Measurements from ENCODE around the gene RBMS1. TPM values are rescaled to one million over a fixed set of nuclear protein-coding genes. Genes with fewer than 3 reads are reported as not detected.
"Not testable (repeated sequence)": the region's sequence is repeated elsewhere in the genome, so short reads cannot be mapped to it uniquely, and the experiment has no call there.

The RBMS1 gene
- polyA plus RNA-seq, 1 donor (not counting 4 experiments of a cell fraction or from before 2014, with no cell fraction given) = 89.1 TPM

DNA sequence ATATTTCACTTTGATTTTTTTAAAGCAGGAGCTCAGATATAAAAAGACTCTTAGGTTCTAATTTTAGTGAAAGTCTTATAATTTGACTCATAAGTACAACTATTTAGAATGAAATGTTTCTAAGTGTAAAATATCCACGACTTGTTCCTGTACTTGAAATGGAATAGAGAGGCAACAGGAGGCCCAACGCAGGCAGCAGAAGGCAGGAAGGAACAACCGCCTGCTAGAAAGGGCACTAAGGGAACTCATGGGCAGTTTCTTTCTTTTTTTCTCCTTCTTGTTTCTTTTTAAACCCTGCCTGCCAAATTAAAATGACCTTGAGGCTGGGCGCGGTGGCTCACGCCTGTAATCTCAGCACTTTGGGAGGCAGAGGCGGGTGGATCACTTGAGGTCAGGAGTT lies 51.0 kb downstream of the RBMS1 start:
- Histone ChIP-seq H3K36me3 (ENCODE audit: control insufficient read depth in 2 of 2, extremely low read depth in 1 of 2, insufficient read depth in 2 of 2, low read length in 2 of 2) (no peaks in the 10 kb centered on the region), H3K4me1 (ENCODE audit: control insufficient read depth, extremely low read depth, insufficient read depth, low read length) (no peaks in the 10 kb centered on the region), H3K79me2 (ENCODE audit: control insufficient read depth, insufficient read depth, low read length) (peaks cover 39% of the 10 kb centered on the region), H3K27ac (ENCODE audit: control insufficient read depth, insufficient read depth, low read length) (no peak overlapping the region), H3K4me2 (ENCODE audit: control insufficient read depth, extremely low read depth, insufficient read depth, low read depth, low read length) (no peak overlapping the region), H3K9ac (ENCODE audit: control insufficient read depth, extremely low read depth, insufficient read depth, low read length) (no peak overlapping the region), H4K20me1 (ENCODE audit: control insufficient read depth, extremely low read depth, insufficient read depth, low read length) (no peaks in the 10 kb centered on the region), H3K9me1 (ENCODE audit: control insufficient read depth, extremely low read depth, insufficient read depth, low read length) (no peaks in the 10 kb centered on the region), H3K4me3 (ENCODE audit: control insufficient read depth in 2 of 3, extremely low read depth in 1 of 3, insufficient read depth in 2 of 3, low read depth in 1 of 3, low read length in 3 of 3) (no peak overlapping the region), H2AFZ (ENCODE audit: control insufficient read depth, low read length) (no peak overlapping the region), H3K9me3 (ENCODE audit: control insufficient read depth, low read depth, low read length) (no peaks in the 10 kb centered on the region), H3K27me3 (ENCODE audit: control insufficient read depth, extremely low read depth, insufficient read depth, low read length) (no peaks in the 10 kb centered on the region)
- no peak for FAIRE-seq
- dilution Hi-C loops (cut with MboI; ENCODE audit: extremely low pct_ligation_motif_present, low sequenced_read_pairs) = no loop called here
- no peak for DNase-seq (ENCODE audit: low read depth, low spot score)
- TF ChIP-seq, protein P1, sequence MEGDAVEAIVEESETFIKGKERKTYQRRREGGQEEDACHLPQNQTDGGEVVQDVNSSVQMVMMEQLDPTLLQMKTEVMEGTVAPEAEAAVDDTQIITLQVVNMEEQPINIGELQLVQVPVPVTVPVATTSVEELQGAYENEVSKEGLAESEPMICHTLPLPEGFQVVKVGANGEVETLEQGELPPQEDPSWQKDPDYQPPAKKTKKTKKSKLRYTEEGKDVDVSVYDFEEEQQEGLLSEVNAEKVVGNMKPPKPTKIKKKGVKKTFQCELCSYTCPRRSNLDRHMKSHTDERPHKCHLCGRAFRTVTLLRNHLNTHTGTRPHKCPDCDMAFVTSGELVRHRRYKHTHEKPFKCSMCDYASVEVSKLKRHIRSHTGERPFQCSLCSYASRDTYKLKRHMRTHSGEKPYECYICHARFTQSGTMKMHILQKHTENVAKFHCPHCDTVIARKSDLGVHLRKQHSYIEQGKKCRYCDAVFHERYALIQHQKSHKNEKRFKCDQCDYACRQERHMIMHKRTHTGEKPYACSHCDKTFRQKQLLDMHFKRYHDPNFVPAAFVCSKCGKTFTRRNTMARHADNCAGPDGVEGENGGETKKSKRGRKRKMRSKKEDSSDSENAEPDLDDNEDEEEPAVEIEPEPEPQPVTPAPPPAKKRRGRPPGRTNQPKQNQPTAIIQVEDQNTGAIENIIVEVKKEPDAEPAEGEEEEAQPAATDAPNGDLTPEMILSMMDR (optimal IDR thresholded peaks at IDR 0.05 in 1 of 3, IDR thresholded peaks at IDR 0.05 in 1 of 3, conservative IDR thresholded peaks at IDR 0.05 in 1 of 3; ENCODE audit: extremely low read depth in 1 of 3, insufficient read depth in 2 of 3, low read length in 3 of 3) = no peak
- TF ChIP-seq EZH2 (IDR thresholded peaks at IDR 0.05; ENCODE audit: low read length) = no peak

DNA sequence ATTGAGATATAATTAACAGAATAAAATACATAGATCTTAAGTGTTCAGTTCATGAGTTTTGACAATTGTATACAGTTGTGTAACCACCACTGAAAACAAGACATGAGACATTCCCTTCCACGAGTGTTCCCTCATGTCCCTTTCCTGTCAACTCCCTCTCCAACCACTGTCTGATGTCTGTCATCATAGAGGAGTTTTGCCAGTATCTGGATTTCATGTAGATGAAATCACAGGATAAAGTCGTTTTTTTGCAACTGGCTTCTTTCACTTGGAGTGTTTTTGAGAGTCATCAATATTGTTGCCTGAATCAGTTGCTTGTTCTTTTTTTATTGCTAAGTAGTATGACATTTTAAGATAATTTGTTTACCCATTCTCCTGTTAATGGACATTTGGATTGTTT lies 52.7 kb downstream of the RBMS1 start:
- no peaks in the 10 kb centered on the region for H3K9me3 ChIP-seq (ENCODE audit: control insufficient read depth, low read depth, low read length)
- TF ChIP-seq, protein P1 (optimal IDR thresholded peaks at IDR 0.05 in 1 of 3, IDR thresholded peaks at IDR 0.05 in 1 of 3, conservative IDR thresholded peaks at IDR 0.05 in 1 of 3; ENCODE audit: extremely low read depth in 1 of 3, insufficient read depth in 2 of 3, low read length in 3 of 3) = no peak
- no peak for TF ChIP-seq EZH2 (IDR thresholded peaks at IDR 0.05; ENCODE audit: low read length)
- peaks cover 34% of the 10 kb centered on the region for H3K79me2 ChIP-seq (ENCODE audit: control insufficient read depth, insufficient read depth, low read length)
- H4K20me1 ChIP-seq (ENCODE audit: control insufficient read depth, extremely low read depth, insufficient read depth, low read length) = no peaks in the 10 kb centered on the region
- no peak overlapping the region for H2AFZ ChIP-seq (ENCODE audit: control insufficient read depth, low read length)
- no peaks in the 10 kb centered on the region for H3K9me1 ChIP-seq (ENCODE audit: control insufficient read depth, extremely low read depth, insufficient read depth, low read length)
- no peak for DNase-seq (ENCODE audit: low read depth, low spot score)
- dilution Hi-C loops (cut with MboI; ENCODE audit: extremely low pct_ligation_motif_present, low sequenced_read_pairs) = no loop called here
- no peak overlapping the region for H3K27ac ChIP-seq (ENCODE audit: control insufficient read depth, insufficient read depth, low read length)
- no peak overlapping the region for H3K4me3 ChIP-seq (ENCODE audit: control insufficient read depth in 2 of 3, extremely low read depth in 1 of 3, insufficient read depth in 2 of 3, low read depth in 1 of 3, low read length in 3 of 3)
- no peak overlapping the region for H3K4me2 ChIP-seq (ENCODE audit: control insufficient read depth, extremely low read depth, insufficient read depth, low read depth, low read length)
- no peak overlapping the region for H3K9ac ChIP-seq (ENCODE audit: control insufficient read depth, extremely low read depth, insufficient read depth, low read length)
- H3K4me1 ChIP-seq (ENCODE audit: control insufficient read depth, extremely low read depth, insufficient read depth, low read length) = no peaks in the 10 kb centered on the region
- H3K36me3 ChIP-seq (ENCODE audit: control insufficient read depth in 2 of 2, extremely low read depth in 1 of 2, insufficient read depth in 2 of 2, low read length in 2 of 2) = no peaks in the 10 kb centered on the region
- no peaks in the 10 kb centered on the region for H3K27me3 ChIP-seq (ENCODE audit: control insufficient read depth, extremely low read depth, insufficient read depth, low read length)
- no peak for FAIRE-seq

DNA sequence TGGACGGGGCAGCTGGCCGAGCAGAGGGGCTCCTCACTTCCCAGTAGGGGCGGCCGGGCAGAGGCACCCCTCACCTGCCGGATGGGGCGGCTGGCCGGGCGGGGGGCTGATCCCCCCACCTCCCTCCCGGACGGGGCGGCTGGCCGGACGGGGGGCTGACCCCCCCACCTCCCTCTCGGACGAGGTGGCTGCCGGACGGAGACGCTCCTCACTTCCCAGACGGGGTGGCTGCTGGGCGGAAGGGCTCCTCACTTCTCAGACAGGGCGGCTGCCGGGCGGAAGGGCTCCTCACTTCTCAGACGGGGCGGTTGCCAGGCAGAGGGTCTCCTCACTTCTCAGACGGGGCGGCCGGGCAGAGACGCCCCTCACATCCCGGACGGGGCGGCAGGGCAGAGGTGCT lies 54.6 kb downstream of the RBMS1 start:
- H3K27ac ChIP-seq (ENCODE audit: control insufficient read depth, insufficient read depth, low read length); H3K9me1 ChIP-seq (ENCODE audit: control insufficient read depth, extremely low read depth, insufficient read depth, low read length); H3K9ac ChIP-seq (ENCODE audit: control insufficient read depth, extremely low read depth, insufficient read depth, low read length); H3K36me3 ChIP-seq (ENCODE audit: control insufficient read depth in 2 of 2, extremely low read depth in 1 of 2, insufficient read depth in 2 of 2, low read length in 2 of 2); H2AFZ ChIP-seq (ENCODE audit: control insufficient read depth, low read length); H3K4me2 ChIP-seq (ENCODE audit: control insufficient read depth, extremely low read depth, insufficient read depth, low read depth, low read length); H3K9me3 ChIP-seq (ENCODE audit: control insufficient read depth, low read depth, low read length); dilution Hi-C loops (cut with MboI; ENCODE audit: extremely low pct_ligation_motif_present, low sequenced_read_pairs); H3K4me1 ChIP-seq (ENCODE audit: control insufficient read depth, extremely low read depth, insufficient read depth, low read length); H4K20me1 ChIP-seq (ENCODE audit: control insufficient read depth, extremely low read depth, insufficient read depth, low read length); DNase-seq (ENCODE audit: low read depth, low spot score); H3K4me3 ChIP-seq (ENCODE audit: control insufficient read depth in 2 of 3, extremely low read depth in 1 of 3, insufficient read depth in 2 of 3, low read depth in 1 of 3, low read length in 3 of 3); FAIRE-seq; H3K27me3 ChIP-seq (ENCODE audit: control insufficient read depth, extremely low read depth, insufficient read depth, low read length): not testable (repeated sequence)
- H3K79me2 ChIP-seq (ENCODE audit: control insufficient read depth, insufficient read depth, low read length) = peaks cover 35% of the 10 kb centered on the region

All from keratinocyte (primary cell).